A673 (cell line): ENCODE results near the gene FBXW4. TPM values are rescaled to one million over a fixed set of nuclear protein-coding genes. Genes with fewer than 3 reads are reported as not detected.

ENCODE experiments used
- BruUV-seq: library from RNA; stranded (reverse); fragments of 400-500 nt; replicated peaks from 2 replicates; lab custom pipeline; 2021; lab: Mats Ljungman, UMichigan
- CTCF ChIA-PET: fragments of 300-600 bp; sonication (Branson Sonifier 250); formaldehyde crosslinking; loops from one replicate; lab custom pipeline; 2022; ENCODE audit warnings: antibody characterized with exemption; lab: Charles Lee
- POLR2A ChIA-PET: fragments of 300-600 bp; sonication (Branson Sonifier 250); formaldehyde crosslinking; loops from one replicate; lab custom pipeline; 2022; ENCODE audit warnings: antibody characterized with exemption; ENCODE audit not compliant: low non-redundant PET; lab: Charles Lee
- DNase-seq: peaks from one replicate; pipeline ENCODE4 v3.0.0-alpha.2; 2015; ENCODE audit warnings: low spot score
- H3K27ac ChIP-seq: fragments of 200-600 bp; sonication (generic); 2 replicates; pipeline ENCODE4 v1.5.1; 2016; ENCODE audit warnings: mixed run types, low read depth, mild to moderate bottlenecking, mixed read lengths, antibody characterized with exemption, low read length; ENCODE audit not compliant: poor library complexity, severe bottlenecking
- H3K27me3 ChIP-seq: fragments of 200-600 bp; sonication (generic); replicated peaks from 2 replicates; pipeline ENCODE4 v1.6.1; 2017; ENCODE audit warnings: mixed run types, low read depth, mild to moderate bottlenecking, mixed read lengths, antibody characterized with exemption, low read length; ENCODE audit not compliant: insufficient read depth, poor library complexity
- H3K36me3 ChIP-seq: fragments of 200-600 bp; sonication (generic); 2 replicates; pipeline ENCODE4 v1.6.1; 2016; ENCODE audit warnings: mixed run types, mild to moderate bottlenecking, mixed read lengths, antibody characterized with exemption, low read length; ENCODE audit not compliant: insufficient read depth, poor library complexity, severe bottlenecking
- H3K4me1 ChIP-seq: fragments of 200-600 bp; sonication (generic); 2 replicates; pipeline ENCODE4 v1.6.1; 2017; ENCODE audit warnings: mixed run types, mild to moderate bottlenecking, mixed read lengths, antibody characterized with exemption, low read length; ENCODE audit not compliant: insufficient read depth, poor library complexity, severe bottlenecking
- H3K4me3 ChIP-seq: fragments of 200-600 bp; sonication (generic); 2 replicates; pipeline ENCODE4 v1.5.1; 2016; ENCODE audit warnings: low read depth, mixed run types, mild to moderate bottlenecking, mixed read lengths, low read length; ENCODE audit not compliant: poor library complexity, severe bottlenecking
- H3K9me3 ChIP-seq: fragments of 200-600 bp; sonication (generic); 2 replicates; pipeline ENCODE4 v1.6.1; 2016; ENCODE audit warnings: mixed run types, low read depth, mild to moderate bottlenecking, mixed read lengths, antibody characterized with exemption, low read length; ENCODE audit not compliant: poor library complexity, severe bottlenecking
- EZH2 ChIP-seq: fragments of 200-600 bp; sonication (generic); IDR thresholded peaks from 2 replicates; pipeline ENCODE4 v1.6.1; 2017; ENCODE audit warnings: borderline replicate concordance, low read depth, mild to moderate bottlenecking, mixed read lengths, antibody characterized with exemption, low read length; ENCODE audit not compliant: poor library complexity, severe bottlenecking
- intact Hi-C: fragments of 100-400 bp; cut with micrococcal nuclease; formaldehyde crosslinking; loops from one replicate; pipeline ENCODE4 v1.10.0; 2022; ENCODE audit not compliant: unreplicated experiment
- total RNA-seq: library from RNA; stranded (reverse); gene quantifications from 2 replicates; pipeline ENCODE4 v1.2.3, GENCODE V29; 2021
- TF ChIP-seq, protein P1 (sequence below): fragments of 300-800, 200-600 bp; sonication (generic); conservative IDR thresholded peaks from 2 replicates; pipeline ENCODE4 v1.5.1; 2017; ENCODE audit warnings: low read depth, mild to moderate bottlenecking, antibody characterized with exemption, low read length, moderate library complexity, mixed read lengths

FBXW4 gene
- total RNA-seq, 1 experiment from 2014 or later, result 19.5 TPM

DNA sequence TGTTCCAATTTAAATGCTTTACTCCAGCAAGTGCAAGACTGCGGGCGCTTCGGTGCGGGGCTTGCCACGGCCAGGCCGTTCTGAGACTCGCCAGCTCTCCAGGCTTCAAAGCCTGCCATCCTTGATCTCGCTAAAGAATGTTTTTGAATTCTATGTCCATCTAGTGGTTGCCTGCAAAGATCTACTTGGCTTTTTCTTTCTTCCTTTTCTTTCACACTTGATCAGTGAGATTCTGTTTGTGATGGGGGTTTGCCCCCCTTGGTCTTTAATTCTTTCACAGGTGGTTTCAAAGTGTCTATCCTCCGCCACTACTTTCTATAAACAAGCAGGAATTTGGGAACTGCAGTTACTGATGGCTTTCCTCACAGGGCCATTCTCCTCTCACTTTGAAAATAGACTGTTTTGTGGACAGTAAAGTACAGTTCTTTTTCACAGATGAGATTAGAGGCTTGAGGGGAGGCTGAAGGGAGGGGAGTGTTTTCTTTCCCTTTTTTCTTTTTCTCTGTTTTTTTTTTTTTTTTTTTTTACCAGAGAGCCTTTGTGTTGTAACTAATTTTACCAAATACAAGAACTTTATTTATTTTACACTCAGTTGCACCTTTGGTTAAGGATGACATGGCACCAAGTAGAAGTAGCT is 15.2 kb upstream of the FBXW4 start:
- H3K36me3 ChIP-seq, result no peaks in the 10 kb centered on the region
- H3K27ac ChIP-seq, result no peak overlapping the region
- no peak overlapping the region for H3K4me3 ChIP-seq
- TF ChIP-seq, protein P1, sequence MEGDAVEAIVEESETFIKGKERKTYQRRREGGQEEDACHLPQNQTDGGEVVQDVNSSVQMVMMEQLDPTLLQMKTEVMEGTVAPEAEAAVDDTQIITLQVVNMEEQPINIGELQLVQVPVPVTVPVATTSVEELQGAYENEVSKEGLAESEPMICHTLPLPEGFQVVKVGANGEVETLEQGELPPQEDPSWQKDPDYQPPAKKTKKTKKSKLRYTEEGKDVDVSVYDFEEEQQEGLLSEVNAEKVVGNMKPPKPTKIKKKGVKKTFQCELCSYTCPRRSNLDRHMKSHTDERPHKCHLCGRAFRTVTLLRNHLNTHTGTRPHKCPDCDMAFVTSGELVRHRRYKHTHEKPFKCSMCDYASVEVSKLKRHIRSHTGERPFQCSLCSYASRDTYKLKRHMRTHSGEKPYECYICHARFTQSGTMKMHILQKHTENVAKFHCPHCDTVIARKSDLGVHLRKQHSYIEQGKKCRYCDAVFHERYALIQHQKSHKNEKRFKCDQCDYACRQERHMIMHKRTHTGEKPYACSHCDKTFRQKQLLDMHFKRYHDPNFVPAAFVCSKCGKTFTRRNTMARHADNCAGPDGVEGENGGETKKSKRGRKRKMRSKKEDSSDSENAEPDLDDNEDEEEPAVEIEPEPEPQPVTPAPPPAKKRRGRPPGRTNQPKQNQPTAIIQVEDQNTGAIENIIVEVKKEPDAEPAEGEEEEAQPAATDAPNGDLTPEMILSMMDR, result no peak
- TF ChIP-seq EZH2, result no peak
- no peaks in the 10 kb centered on the region for H3K9me3 ChIP-seq
- no peaks in the 10 kb centered on the region for H3K4me1 ChIP-seq
- peaks cover 3% of the 10 kb centered on the region for H3K27me3 ChIP-seq
- DNase-seq, result no peak
- POLR2A ChIA-PET, result no interaction called here
- CTCF ChIA-PET, result no interaction called here
- no TSS peak for BruUV-seq
- intact Hi-C loops, result no loop called here

DNA sequence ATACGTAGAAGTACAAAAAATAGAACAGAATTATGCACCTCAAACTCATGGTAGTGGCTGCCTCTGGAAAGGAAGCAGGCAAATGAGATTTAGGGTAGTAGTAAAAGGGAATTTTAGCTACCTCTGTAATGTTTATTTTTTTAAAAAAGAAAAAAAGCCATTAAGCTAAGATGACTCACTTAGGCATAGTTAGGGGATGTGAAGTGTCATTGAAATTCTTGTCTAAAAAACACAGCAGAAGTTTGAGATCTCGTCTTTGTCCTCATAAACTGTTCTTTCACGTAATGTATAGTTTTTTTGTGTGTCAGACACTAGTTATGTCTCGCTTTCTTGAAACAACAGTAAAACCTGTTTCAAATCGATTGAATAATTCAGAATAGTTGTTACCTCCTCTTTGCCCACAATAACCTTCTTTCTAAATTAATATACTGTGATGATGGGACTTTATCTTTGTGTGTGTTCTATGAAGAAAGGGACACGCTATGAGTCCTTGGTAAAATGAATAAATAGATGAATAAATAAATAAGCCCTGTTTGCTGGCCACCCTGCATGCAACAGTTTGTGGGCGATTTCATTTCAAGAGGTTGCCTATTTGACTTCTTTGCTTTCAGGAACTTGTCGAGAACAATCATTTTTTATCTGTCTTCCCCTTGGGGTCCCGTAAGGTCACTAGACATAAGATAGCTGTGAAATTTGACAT is 14.5 kb upstream of the FBXW4 start:
- intact Hi-C loops, result no loop called here
- ChIA-PET POLR2A (no interaction called here), CTCF (interaction anchor here (0.6 kb wide), 1 partner anchor 40 kb away, joined by 5 read pairs; no protein-coding TSS in a partner anchor)
- Histone ChIP-seq H3K27ac (no peak overlapping the region), H3K9me3 (no peaks in the 10 kb centered on the region), H3K4me3 (no peak overlapping the region), H3K4me1 (no peaks in the 10 kb centered on the region), H3K27me3 (peaks cover 3% of the 10 kb centered on the region), H3K36me3 (no peaks in the 10 kb centered on the region)
- no peak for DNase-seq
- TF ChIP-seq, protein P1, result no peak
- no peak for TF ChIP-seq EZH2
- no TSS peak for BruUV-seq

DNA sequence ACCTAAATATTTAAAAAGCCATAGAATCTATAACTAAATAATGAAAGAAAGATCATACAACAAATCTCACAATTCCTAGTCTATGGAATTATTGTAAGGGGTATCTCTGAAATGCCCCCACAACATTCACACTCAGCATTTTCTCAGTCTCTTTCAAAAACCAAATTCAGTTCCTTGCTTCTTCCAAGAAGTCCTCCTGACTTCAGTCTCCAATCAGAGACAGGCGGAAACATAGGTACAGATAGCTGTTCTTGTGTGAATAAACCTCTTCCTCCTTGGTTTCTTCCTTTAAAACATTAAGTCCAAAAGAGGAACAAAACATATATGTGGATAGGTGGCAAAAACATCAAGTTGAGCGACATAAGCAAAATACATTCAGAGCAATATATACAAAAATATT is 13.9 kb upstream of the FBXW4 start:
- TF ChIP-seq, protein P1, result no peak
- no peak for TF ChIP-seq EZH2
- no peak overlapping the region for H3K27ac ChIP-seq
- H3K9me3 ChIP-seq, result no peaks in the 10 kb centered on the region
- ChIA-PET POLR2A (no interaction called here), CTCF (no interaction called here)
- H3K4me3 ChIP-seq, result no peak overlapping the region
- DNase-seq, result no peak
- H3K27me3 ChIP-seq, result peaks cover 3% of the 10 kb centered on the region
- H3K36me3 ChIP-seq, result no peaks in the 10 kb centered on the region
- H3K4me1 ChIP-seq, result no peaks in the 10 kb centered on the region
- no TSS peak for BruUV-seq
- intact Hi-C loops, result no loop called here
